ENCODE measurements around the gene MUC20.

- TF ChIP-seq, protein P1, sequence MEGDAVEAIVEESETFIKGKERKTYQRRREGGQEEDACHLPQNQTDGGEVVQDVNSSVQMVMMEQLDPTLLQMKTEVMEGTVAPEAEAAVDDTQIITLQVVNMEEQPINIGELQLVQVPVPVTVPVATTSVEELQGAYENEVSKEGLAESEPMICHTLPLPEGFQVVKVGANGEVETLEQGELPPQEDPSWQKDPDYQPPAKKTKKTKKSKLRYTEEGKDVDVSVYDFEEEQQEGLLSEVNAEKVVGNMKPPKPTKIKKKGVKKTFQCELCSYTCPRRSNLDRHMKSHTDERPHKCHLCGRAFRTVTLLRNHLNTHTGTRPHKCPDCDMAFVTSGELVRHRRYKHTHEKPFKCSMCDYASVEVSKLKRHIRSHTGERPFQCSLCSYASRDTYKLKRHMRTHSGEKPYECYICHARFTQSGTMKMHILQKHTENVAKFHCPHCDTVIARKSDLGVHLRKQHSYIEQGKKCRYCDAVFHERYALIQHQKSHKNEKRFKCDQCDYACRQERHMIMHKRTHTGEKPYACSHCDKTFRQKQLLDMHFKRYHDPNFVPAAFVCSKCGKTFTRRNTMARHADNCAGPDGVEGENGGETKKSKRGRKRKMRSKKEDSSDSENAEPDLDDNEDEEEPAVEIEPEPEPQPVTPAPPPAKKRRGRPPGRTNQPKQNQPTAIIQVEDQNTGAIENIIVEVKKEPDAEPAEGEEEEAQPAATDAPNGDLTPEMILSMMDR (conservative IDR thresholded peaks at IDR 0.05) = no peak
- no peak for TF ChIP-seq ZFX (IDR thresholded peaks at IDR 0.05)
These were observed 48.1 kb downstream of the MUC20 start for GRCh38 chr3:195768831-195769303.
